Upper lobe of left lung (tissue), 4 donors: ENCODE results near the gene KITLG.

Source experiments
- CTCF ChIP-seq, 6 experiments: fragments of 450-650 bp in 4 of 6; fragments of 200-600 bp in 2 of 6; sonication (generic) in 2 of 6; IDR thresholded peaks; one replicate each; pipeline ENCODE4 v1.5.1; 2016 to 2019; ENCODE audit warnings: antibody characterized with exemption in 6 of 6
- EP300 ChIP-seq, 4 donors: sonication (generic); formaldehyde crosslinking; IDR thresholded peaks; one replicate each; pipeline ENCODE4 v1.5.1; 2017; ENCODE audit warnings: antibody characterized with exemption in 4 of 4, control low read depth in 2 of 4

DNA sequence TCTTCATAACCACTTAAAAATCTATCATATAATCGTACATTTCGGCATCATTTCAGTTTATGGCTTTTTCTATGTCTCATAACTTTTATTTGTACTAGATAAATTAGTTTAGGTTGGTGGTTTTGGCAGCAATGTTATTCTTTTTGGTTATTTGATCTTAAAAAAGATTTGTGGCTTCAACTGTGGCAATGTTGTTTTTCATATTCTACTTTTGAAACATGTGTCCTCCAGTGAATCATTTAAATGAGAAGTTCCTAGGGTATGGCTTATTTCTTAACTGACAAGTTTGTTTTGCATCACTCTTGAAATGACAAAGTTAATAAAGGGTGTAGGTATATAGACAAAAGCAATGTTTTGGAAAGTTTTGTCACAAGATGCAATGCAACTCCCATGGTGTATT is 11.1 kb upstream of the KITLG start:
- TF ChIP-seq EP300 (IDR thresholded peaks at IDR 0.05) (no peak), CTCF (IDR thresholded peaks at IDR 0.05) (no peak)
